HT1080 (cell line): ENCODE results near the gene METTL13. TPM values are rescaled to one million over a fixed set of nuclear protein-coding genes. Genes with fewer than 3 reads are reported as not detected.

Source experiments
- DNase-seq: peaks from one replicate; pipeline ENCODE4 v3.0.0-alpha.2; 2015; ENCODE audit warnings: low read depth
- total RNA-seq: library from RNA; depleted of rRNA; stranded (reverse); fragments of >200 nt; shearing (Covaris generic); gene quantifications from 2 replicates; pipeline ENCODE4 v1.2.3, GENCODE V29; 2014

Gene METTL13
- total RNA-seq, 1 experiment from 2014 or later, result 87.6 TPM

DNA sequence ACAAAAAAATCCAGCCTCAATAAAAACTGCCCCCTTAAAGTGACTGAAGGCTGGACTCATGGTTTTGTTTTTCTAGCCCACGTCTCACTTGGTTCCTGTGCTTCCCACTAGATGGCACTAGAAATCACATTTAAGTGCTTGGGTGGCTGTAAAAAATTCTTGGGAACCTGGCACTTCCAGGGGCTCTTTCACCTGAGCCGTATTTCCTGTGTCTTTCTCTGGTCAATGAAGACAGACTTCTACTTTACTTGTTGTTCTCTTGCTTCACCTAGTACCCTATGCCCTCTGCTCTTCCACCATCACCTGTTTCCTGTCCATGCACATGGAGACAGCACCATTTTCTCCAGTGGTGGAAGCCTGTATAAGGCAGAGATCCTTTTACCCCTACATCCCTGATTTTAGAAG lies 20.0 kb downstream of the METTL13 start:
- DNase-seq, result peak; percentile 52

DNA sequence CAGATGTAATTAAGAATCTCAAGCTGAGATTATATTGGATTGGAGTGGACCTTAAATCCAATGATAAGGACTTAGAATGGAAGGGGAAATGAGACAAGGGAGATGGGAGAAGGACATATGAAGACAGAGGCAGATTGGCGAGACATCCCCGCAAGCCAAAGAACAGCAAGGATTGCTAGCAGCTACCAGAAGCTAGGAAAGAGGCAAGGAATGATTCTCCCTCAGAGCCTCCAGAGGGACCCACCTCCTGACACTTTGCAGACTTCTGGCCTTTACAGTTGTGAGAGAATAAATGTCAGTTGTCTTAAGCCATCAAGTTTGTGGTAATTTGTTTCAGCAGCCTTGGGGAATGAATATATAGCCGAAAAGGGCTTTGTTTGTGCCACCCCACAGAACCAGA lies 20.7 kb downstream of the METTL13 start:
- DNase-seq, result no peak

DNA sequence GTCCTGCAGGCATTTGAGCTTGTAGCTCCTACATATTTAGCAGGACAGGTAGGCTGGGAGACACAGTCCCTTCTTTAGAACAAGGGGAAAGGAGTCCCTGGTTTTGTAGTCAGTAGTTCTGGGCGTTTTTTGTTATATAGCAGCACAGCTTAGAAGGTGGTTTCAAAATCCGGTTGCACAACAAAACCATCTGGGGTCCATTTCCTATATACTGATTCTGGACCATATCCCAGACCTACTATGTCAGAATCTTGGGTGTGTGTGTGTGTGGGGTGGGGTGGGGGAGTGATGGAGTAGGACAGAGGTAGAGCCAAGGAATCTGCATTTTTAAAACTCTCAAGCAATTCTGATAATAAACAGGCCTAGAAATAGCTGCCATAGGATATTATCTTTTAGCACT lies 21.6 kb downstream of the METTL13 start:
- DNase-seq, result no peak

DNA sequence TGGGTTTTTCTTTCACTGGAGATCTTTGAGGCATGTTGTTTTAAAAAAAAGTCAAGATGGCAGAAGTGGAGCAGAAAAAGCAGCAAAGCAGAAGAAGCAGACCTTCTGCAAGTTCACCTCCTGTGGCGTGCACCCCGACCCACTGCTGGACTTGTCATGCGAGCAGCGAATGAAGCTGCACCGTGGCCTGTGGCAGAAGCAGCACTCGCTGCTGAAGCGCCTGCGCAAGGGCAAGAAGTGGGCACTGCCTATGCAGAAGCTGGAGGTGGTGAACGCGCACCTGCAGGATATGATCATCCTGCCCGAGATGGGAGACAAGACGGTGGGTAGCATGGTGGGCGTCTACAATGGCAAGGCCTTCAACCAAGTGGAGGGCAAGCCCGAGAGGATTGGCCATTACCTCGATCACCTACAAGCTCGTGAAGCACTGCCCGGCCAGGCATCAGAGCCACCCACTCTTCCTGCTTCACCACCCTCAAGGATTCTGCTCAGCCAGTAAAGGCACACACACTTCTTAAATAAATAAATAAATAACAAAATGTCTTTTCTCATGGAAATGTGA lies 22.1 kb downstream of the METTL13 start:
- DNase-seq, result no peak

- no peak for DNase-seq
These were observed 24.1 kb downstream of the METTL13 start for GRCh38 chr1:171805395-171806115.

DNA sequence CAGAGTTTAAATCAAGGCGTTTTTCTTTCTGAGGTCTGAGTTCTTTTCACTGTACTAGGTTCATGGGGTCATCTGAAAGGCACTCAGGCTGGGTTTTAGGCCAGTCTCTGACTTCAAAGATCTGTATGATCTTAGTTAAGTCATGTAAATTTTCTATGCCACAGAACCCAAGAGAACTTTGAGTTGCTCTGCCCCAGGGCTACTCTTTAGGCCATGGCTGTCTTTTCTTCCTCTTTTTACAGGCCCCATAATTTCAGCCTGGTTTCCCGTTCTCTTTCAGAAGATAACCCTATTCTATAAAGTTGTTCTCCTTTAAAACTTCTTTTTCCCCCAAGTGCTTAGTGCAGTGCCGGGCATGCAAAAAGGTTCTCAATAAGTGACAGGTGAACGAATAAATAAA lies 26.1 kb downstream of the METTL13 start:
- no peak for DNase-seq

GRCh38 chr1:171809834-171810233 lies 28.4 kb downstream of the METTL13 start:
- no peak for DNase-seq

DNA sequence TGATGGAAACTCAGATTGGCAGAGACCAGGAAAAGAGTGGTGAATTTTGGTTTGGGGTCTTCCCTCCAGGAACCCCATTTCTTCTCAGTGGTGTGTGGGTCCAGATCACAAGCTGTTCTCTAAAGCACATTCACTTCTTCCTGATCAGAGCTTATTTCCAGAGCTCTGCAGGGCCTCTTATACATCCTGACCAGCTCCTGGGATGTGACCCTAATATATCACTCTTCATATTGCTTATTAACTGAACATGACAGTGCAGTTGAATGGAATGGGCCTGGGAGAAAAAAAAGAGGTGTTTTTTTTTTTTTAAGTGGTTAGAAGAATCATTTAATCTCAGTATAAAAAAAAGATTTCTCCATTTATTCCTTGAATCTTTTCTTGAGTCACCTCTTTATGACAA lies 30.2 kb downstream of the METTL13 start:
- DNase-seq, result no peak

DNA sequence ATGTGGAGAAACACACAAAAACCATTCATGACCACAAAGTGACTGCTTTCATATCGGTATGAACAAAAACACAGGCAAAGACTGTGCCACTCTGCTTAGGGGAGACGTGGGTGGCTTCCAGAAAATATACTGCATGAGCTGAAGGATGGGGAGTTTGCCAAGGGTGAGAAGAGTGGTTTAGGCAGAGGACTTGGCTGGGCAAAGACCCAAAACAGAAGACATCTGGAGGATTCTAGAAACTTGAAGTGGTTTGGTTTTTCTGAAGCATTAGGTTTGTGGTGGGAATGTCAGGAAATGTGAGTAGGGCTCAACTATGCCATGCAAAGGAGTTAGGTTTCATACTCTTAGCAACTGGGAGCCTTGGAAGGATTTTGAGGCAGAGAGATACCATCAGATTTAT lies 33.2 kb downstream of the METTL13 start:
- peak; percentile 67 for DNase-seq

DNA sequence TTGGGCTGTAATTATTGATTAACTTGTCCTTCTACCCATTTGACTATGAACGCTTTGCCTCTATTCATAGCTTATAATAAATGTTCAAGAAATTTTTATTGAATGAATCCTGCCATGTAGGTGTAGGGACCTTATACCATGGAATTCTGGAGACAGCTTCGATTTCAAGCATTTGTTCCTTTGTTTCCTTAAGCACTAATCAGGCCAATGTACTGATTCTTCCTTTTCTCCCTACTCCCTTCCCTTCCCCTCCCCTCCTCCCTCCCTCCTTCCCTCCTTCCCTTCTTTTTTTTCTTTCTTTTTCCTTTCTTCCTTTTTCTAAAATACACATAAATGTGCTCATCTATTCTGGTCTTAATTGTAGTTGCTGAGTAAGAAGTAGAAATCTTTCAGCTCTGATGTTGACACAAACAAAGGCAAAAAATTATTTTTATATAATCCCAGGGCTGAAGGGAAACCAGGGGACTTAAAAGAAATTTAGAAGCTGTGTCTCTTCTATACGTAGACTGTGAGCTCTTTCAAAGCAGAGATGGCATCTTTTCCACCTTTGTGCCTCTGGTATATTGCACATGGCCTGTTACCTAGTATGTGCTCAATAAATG lies 34.9 kb downstream of the METTL13 start:
- no peak for DNase-seq

- peak; percentile 86 for DNase-seq
These were observed 36.2 kb downstream of the METTL13 start for GRCh38 chr1:171817511-171818265.

DNA sequence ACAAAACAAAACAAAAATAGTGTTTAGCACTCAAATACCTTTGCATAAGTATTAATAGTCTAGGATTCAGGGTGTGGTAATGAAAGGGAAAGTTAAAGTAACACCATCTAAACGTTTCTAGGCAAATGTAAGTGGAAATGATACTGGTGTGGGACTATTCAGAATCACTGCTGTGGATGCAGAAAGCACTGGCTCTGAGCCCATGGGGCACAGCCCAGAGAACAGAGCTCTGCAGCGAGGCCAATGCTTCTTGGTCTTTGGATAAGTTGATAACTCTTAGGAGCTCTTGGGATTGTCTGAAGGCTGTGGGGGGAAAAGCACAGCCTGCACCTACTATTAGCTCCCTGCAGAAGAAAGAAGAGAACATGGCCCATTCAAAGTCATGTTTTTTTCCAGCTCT lies 38.5 kb downstream of the METTL13 start:
- DNase-seq, result no peak

DNA sequence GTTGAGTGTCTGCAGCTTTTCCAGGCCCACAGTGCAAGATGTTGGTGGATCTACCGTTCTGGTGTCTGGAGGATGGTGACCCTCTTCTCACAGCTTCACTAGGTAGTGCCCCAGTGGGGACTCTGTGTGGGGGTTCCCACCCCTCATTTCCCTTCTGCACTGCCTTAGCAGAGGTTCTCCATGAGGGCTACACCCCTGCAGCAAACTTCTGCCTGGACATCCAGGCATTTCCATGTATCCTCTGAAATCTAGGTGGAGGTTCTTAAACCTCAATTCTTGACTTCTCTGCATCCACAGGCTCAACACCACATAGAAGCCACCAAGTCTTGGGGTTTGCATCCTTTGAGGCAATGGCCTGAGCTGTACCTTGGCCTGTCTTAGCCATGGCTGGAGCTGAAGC lies 45.5 kb downstream of the METTL13 start:
- no peak for DNase-seq

- DNase-seq, result no peak
These were observed 47.3 kb downstream of the METTL13 start for GRCh38 chr1:171828794-171829193.

DNA sequence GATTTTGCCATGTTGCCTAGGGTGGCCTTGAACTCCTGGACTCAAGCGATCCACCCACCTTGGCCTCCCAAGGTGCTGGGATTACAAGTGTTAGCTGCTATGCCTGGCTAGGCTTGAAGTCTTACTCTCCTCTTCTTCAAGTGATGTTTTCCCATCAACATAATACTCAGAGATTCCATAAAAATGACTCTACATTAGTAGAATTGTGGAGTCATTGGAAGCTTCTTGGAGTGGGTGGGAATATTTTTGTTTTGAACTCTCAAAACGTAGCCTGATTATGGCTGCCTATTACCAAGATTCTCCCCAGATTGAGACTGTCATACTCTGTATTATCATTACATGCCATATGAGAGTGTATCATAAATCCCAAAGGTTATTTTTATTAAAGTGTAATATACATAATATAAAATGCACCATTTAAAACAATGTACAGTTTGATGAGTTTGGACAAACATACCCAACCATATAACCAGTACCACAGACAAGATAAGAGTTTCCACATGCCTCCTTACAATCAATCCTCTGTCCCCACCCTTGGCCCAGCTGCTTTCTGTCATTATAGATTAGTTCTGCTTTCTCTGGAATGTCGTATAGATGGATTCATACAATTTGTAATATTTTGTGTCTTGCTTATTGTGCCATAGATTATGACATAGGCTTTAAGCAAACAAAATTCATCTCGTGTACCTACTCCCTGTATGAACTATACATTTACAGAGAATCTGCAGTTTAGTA lies 51.8 kb downstream of the METTL13 start:
- DNase-seq, result no peak

DNA sequence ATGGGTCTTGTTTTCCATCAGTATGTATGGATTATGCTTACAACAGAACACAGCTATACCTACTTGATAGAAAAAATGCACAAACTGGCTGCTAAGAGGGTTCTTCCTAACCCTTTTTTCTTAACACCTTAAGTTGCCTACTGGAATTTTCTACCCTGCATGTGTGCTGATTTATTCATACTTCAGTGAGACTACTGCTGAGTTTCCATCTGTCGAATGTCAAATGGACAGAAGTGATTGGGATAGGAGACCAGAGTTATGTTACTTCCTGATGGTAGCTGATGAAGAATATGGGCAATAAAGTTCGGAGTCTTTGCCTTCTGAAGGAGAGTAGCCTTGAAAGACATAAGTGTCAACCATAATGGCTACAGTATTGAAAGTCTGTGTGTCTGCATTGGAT lies 53.4 kb downstream of the METTL13 start:
- no peak for DNase-seq

- DNase-seq, result no peak
These were observed 54.4 kb downstream of the METTL13 start for GRCh38 chr1:171835891-171836290.

DNA sequence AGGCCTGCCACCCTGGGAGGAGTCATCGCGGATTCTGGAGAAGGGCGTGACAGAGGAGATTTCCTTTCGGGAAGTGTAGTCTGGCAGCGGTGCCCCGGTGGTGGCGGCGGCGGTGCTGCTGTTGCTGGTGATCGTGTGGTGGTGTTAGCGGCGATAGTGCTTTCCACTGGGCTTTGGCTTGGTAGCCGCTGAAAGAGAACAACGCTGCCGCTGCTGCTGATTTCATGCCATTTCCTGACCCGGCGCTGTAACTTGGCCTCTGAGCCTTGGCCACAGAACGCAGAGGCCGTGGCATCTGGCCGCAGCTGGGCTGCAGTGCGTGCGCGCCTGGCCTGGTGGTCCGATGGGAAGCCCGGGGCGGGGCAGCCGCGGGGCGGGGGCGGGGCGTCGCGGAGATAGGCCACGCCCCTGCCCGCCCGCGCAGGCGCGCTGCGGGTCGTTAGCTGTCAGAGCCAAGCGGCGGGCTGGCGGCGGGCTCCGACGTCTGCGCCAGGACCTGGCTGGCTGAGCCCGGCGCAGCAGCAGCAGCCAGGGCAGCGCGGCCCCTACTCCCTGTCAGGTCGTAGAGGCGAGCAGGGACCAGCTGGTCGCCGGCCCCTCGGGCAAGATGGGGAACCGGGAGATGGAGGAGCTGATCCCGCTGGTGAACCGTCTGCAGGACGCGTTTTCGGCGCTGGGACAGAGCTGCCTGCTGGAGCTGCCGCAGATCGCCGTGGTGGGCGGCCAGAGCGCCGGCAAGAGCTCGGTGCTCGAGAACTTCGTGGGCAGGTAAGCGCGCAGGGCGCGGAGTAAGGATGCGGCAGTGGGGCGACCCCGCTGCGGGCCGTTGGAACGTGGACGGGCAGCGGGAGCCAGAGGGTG lies 59.8 kb downstream of the METTL13 start, which contains the start of gene DNM3:
TSS of gene DNM3 (plus strand) at position 449 of the 861 bp plus-strand sequence. CDS start at position 608, 159 bp downstream.
- peak; percentile 68 for DNase-seq

DNA sequence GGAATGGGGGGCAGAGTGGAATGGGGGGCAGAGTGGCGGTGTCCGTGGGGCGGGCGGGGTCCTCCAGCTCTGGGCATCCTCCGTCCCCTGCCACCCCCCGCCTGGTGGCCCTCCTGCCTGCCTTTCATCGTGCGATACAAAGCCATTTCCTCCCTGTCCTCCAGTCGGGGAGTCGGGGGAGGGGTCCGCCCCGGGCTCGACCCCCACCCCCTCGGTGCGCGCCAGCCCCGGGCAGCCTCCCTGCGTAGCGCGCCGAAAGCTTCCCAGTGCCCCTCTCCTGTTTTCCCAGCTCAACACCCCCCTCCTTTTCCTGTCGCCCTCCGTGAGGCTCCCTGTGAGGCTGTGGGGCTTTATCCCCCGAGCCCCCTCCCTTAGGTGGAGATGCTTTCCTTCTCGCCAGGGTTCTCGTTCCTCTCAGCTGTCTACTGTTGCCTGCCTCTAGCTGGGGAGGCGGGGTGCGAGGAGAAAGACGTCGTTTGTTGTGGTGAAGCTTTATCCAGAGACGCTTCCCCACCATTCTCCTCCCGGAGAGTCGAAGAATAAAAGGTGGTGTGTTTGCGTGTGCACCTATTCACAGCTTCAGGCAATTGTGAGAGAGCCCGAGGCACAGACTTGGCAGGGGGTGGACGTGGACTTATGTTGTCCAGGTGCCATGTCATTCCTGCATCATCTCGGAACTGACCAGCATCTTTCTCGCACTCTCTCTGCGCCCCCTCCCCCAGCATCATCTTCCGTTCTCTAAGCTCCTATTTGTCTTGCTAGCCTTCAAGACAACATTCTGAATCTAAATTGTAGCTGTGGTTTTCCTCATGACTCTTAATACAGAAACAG lies 60.7 kb downstream of the METTL13 start:
- no peak for DNase-seq
